Central memory CD8-positive, alpha-beta T cell (primary cell): Measurements from ENCODE around the gene LIMA1.
A peak's percentile ranks its signal among the peaks of the same experiment; 100 is the strongest.
"Not testable (repeated sequence)": the region's sequence is repeated elsewhere in the genome, so short reads cannot be mapped to it uniquely, and the experiment has no call there.

ENCODE experiments used
- ATAC-seq: fragments of 150-1000 bp; cut with Tn5 transposase; replicated peaks from 2 replicates; pipeline ENCODE4 v1.10.0; 2022; ENCODE audit warnings: mild to moderate bottlenecking, moderate FRiP score, moderate number of reproducible peaks; ENCODE audit not compliant: poor library complexity, severe bottlenecking; ENCODE audit errors: extremely low read depth
- DNase-seq, 2 donors: peaks; one replicate each; pipeline ENCODE4 v3.0.0; 2021; ENCODE audit warnings: low spot score in 2 of 2
- H3K27ac Mint-ChIP-seq: one replicate; pipeline ENCODE4 v1.8.0; 2022; ENCODE audit warnings: low read depth, mild to moderate bottlenecking, moderate library complexity, mixed read lengths
- H3K27me3 Mint-ChIP-seq: one replicate; pipeline ENCODE4 v1.8.0; 2022; ENCODE audit warnings: mixed read lengths
- H3K36me3 Mint-ChIP-seq: one replicate; pipeline ENCODE4 v1.8.0; 2022; ENCODE audit warnings: mild to moderate bottlenecking, moderate library complexity, mixed read lengths; ENCODE audit not compliant: insufficient read depth
- H3K4me1 Mint-ChIP-seq: one replicate; pipeline ENCODE4 v1.8.0; 2022; ENCODE audit warnings: mixed read lengths
- H3K4me3 Mint-ChIP-seq: one replicate; pipeline ENCODE4 v1.8.0; 2022; ENCODE audit warnings: mild to moderate bottlenecking, moderate library complexity, mixed read lengths
- H3K9me3 Mint-ChIP-seq: one replicate; pipeline ENCODE4 v1.8.0; 2022; ENCODE audit warnings: mixed read lengths

The LIMA1 gene

GRCh38 chr12:50283229-50283923, at the start of gene LIMA1:
Gene LIMA1 (minus strand): TSS chr12:50283520. CDS start chr12:50248751, 34,769 bp downstream.
- DNase-seq (peak; percentile 79 to 82), ATAC-seq (peak; percentile 96)
- H3K27me3 Mint-ChIP-seq = no peaks in the 10 kb centered on the region
- H3K9me3 Mint-ChIP-seq = no peaks in the 10 kb centered on the region
- peaks cover 7% of the 10 kb centered on the region for H3K4me1 Mint-ChIP-seq
- H3K36me3 Mint-ChIP-seq = peaks cover 7% of the 10 kb centered on the region
- H3K4me3 Mint-ChIP-seq = peak within 1 kb of the TSS; percentile 89
- H3K27ac Mint-ChIP-seq = peak within 1 kb of the TSS; percentile 74

- Mint-ChIP-seq H3K27me3 (no peaks in the 10 kb centered on the region), H3K4me1 (no peaks in the 10 kb centered on the region), H3K9me3 (no peaks in the 10 kb centered on the region), H3K4me3 (no peak overlapping the region), H3K36me3 (peaks cover 2% of the 10 kb centered on the region), H3K27ac (no peak overlapping the region)
- DNase-seq (no peak), ATAC-seq (no peak)
These were observed 48.4 kb upstream of the LIMA1 start for GRCh38 chr12:50331745-50332144.

- not testable (repeated sequence) for H3K4me1 Mint-ChIP-seq, H3K36me3 Mint-ChIP-seq, ATAC-seq
These were observed 45.3 kb upstream of the LIMA1 start for GRCh38 chr12:50328664-50329063.

GRCh38 chr12:50326590-50327284, 43.4 kb upstream of the LIMA1 start:
- Mint-ChIP-seq H3K4me3 (no peak overlapping the region), H3K27me3 (no peaks in the 10 kb centered on the region), H3K4me1 (no peaks in the 10 kb centered on the region), H3K27ac (no peak overlapping the region), H3K36me3 (peaks cover 2% of the 10 kb centered on the region), H3K9me3 (no peaks in the 10 kb centered on the region)
- no peak for ATAC-seq
- DNase-seq = no peak

More at GRCh38 chr12:50328664-50329063, 45.3 kb upstream of the LIMA1 start:
- H3K27me3 Mint-ChIP-seq, H3K27ac Mint-ChIP-seq, H3K9me3 Mint-ChIP-seq, DNase-seq, H3K4me3 Mint-ChIP-seq: not testable (repeated sequence)

- H3K9me3 Mint-ChIP-seq = no peaks in the 10 kb centered on the region
These were observed 42.6 kb upstream of the LIMA1 start for GRCh38 chr12:50325890-50326391.

GRCh38 chr12:50324770-50325169, 41.5 kb upstream of the LIMA1 start:
- H3K9me3 Mint-ChIP-seq, ATAC-seq, H3K4me3 Mint-ChIP-seq, H3K27ac Mint-ChIP-seq, H3K4me1 Mint-ChIP-seq, H3K36me3 Mint-ChIP-seq, H3K27me3 Mint-ChIP-seq, DNase-seq: not testable (repeated sequence)

More at GRCh38 chr12:50325890-50326391, 42.6 kb upstream of the LIMA1 start:
- Mint-ChIP-seq H3K27me3 (no peaks in the 10 kb centered on the region), H3K36me3 (peaks cover 2% of the 10 kb centered on the region), H3K4me3 (no peak overlapping the region), H3K27ac (no peak overlapping the region), H3K4me1 (no peaks in the 10 kb centered on the region)
- ATAC-seq (no peak), DNase-seq (no peak)

GRCh38 chr12:50324077-50324476, 40.8 kb upstream of the LIMA1 start:
- not testable (repeated sequence) for DNase-seq, H3K4me3 Mint-ChIP-seq

GRCh38 chr12:50322206-50322605, 38.9 kb upstream of the LIMA1 start:
- DNase-seq (no peak), ATAC-seq (no peak)
- no peaks in the 10 kb centered on the region for H3K9me3 Mint-ChIP-seq
- no peaks in the 10 kb centered on the region for H3K4me1 Mint-ChIP-seq
- H3K27ac Mint-ChIP-seq = no peak overlapping the region
- no peaks in the 10 kb centered on the region for H3K27me3 Mint-ChIP-seq
- H3K4me3 Mint-ChIP-seq = no peak overlapping the region
- H3K36me3 Mint-ChIP-seq = peaks cover 1% of the 10 kb centered on the region

More at GRCh38 chr12:50324077-50324476, 40.8 kb upstream of the LIMA1 start:
- not testable (repeated sequence) for H3K27ac Mint-ChIP-seq, H3K36me3 Mint-ChIP-seq, H3K4me1 Mint-ChIP-seq, H3K9me3 Mint-ChIP-seq, ATAC-seq, H3K27me3 Mint-ChIP-seq

- Mint-ChIP-seq H3K9me3 (no peaks in the 10 kb centered on the region), H3K4me1 (no peaks in the 10 kb centered on the region), H3K4me3 (no peak overlapping the region), H3K27me3 (no peaks in the 10 kb centered on the region), H3K27ac (no peak overlapping the region), H3K36me3 (peaks cover 1% of the 10 kb centered on the region)
- ATAC-seq (no peak), DNase-seq (no peak)
These were observed 33.9 kb upstream of the LIMA1 start for GRCh38 chr12:50317203-50317602.

GRCh38 chr12:50315803-50316202, 32.5 kb upstream of the LIMA1 start:
- H3K36me3 Mint-ChIP-seq = no peaks in the 10 kb centered on the region

GRCh38 chr12:50314636-50315312, 31.5 kb upstream of the LIMA1 start:
- no peaks in the 10 kb centered on the region for H3K27me3 Mint-ChIP-seq
- no peaks in the 10 kb centered on the region for H3K4me1 Mint-ChIP-seq
- ATAC-seq = no peak
- no peak overlapping the region for H3K27ac Mint-ChIP-seq
- no peak overlapping the region for H3K4me3 Mint-ChIP-seq
- H3K9me3 Mint-ChIP-seq = no peaks in the 10 kb centered on the region
- DNase-seq = no peak
- no peaks in the 10 kb centered on the region for H3K36me3 Mint-ChIP-seq

More at GRCh38 chr12:50315803-50316202, 32.5 kb upstream of the LIMA1 start:
- H3K27me3 Mint-ChIP-seq = no peaks in the 10 kb centered on the region
- no peaks in the 10 kb centered on the region for H3K4me1 Mint-ChIP-seq
- no peaks in the 10 kb centered on the region for H3K9me3 Mint-ChIP-seq
- DNase-seq = no peak
- no peak overlapping the region for H3K27ac Mint-ChIP-seq
- H3K4me3 Mint-ChIP-seq = no peak overlapping the region
- ATAC-seq = no peak

GRCh38 chr12:50313971-50314370, 30.7 kb upstream of the LIMA1 start:
- H3K4me1 Mint-ChIP-seq, H3K27me3 Mint-ChIP-seq: not testable (repeated sequence)

More at GRCh38 chr12:50313971-50314370, 30.7 kb upstream of the LIMA1 start:
- not testable (repeated sequence) for H3K27ac Mint-ChIP-seq, H3K4me3 Mint-ChIP-seq, ATAC-seq, DNase-seq, H3K9me3 Mint-ChIP-seq, H3K36me3 Mint-ChIP-seq
